HL-60 (cell line): Measurements from ENCODE around the gene CCDC24.
A peak's percentile ranks its signal among the peaks of the same experiment; 100 is the strongest.

Source experiments
- DNase-seq, 2 experiments: peaks; one replicate each; pipeline ENCODE4 v3.0.0-alpha.2; 2010 to 2020; ENCODE audit warnings: low read depth in 1 of 2, low spot score in 1 of 2
- H3K27ac ChIP-seq: fragments of 250-450 bp; sonication (Bioruptor Pico); replicated peaks from 2 replicates; pipeline ENCODE4 v1.5.1; 2020; ENCODE audit warnings: mild to moderate bottlenecking, moderate library complexity
- H3K27me3 ChIP-seq: fragments of 250-450 bp; sonication (Bioruptor Pico); 2 replicates; pipeline ENCODE4 v1.5.1; 2021; ENCODE audit warnings: mild to moderate bottlenecking, moderate library complexity; ENCODE audit not compliant: insufficient read depth, poor library complexity, severe bottlenecking
- H3K4me3 ChIP-seq: replicated peaks from 2 replicates; pipeline ENCODE4 v1.5.1; 2011; ENCODE audit warnings: mild to moderate bottlenecking, control low read depth, low read length; ENCODE audit not compliant: insufficient read depth
- CTCF ChIP-seq: IDR thresholded peaks from one replicate; pipeline ENCODE4 v1.5.1; 2011; ENCODE audit warnings: low read length, control low read depth, inconsistent platforms; ENCODE audit not compliant: insufficient read depth
- GABPA ChIP-seq: IDR thresholded peaks from 2 replicates; pipeline ENCODE4 v1.6.1; 2012; ENCODE audit warnings: low read depth
- POLR2AphosphoS5 ChIP-seq: IDR thresholded peaks from 2 replicates; pipeline ENCODE4 v1.6.1; 2012; ENCODE audit warnings: low read depth
- SPI1 ChIP-seq: IDR thresholded peaks from 2 replicates; pipeline ENCODE4 v1.6.1; 2012; ENCODE audit warnings: low read depth, mild to moderate bottlenecking, borderline replicate concordance
- TF ChIP-seq, protein P1 (sequence below): IDR thresholded peaks from 2 replicates; pipeline ENCODE4 v1.6.1; 2012; ENCODE audit warnings: low read depth; ENCODE audit not compliant: insufficient replicate concordance

The CCDC24 gene

DNA sequence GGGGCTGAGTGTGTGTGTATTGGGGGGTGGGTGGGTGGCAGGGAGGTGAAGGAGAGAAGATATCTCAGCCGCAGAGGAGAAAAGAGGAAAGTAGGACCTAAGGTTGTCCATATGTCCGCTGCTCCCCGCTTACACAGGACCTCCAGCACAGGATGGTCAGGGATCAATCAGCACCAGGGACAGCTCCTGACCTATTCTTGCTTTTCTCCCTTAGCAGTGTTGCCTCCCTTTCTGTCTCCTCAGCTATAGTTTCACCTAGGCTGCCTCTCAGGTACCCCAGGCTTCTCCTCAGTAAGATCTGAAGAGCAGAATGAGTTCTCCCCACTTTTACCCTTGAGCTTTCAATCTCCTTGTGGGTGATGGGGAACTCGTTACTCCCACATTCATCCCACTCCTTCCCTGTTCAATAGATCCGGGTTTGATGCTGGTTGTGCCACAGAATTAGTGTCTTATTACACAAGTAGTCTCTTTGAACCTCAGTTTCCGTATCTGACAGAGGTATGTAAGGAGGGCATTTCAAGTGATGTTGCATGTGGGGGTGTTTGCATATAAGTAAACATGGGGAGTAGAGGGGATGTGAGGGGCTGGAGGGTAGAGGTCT, 23.0 kb upstream of the CCDC24 start:
- no peak for TF ChIP-seq GABPA
- TF ChIP-seq, protein P1, sequence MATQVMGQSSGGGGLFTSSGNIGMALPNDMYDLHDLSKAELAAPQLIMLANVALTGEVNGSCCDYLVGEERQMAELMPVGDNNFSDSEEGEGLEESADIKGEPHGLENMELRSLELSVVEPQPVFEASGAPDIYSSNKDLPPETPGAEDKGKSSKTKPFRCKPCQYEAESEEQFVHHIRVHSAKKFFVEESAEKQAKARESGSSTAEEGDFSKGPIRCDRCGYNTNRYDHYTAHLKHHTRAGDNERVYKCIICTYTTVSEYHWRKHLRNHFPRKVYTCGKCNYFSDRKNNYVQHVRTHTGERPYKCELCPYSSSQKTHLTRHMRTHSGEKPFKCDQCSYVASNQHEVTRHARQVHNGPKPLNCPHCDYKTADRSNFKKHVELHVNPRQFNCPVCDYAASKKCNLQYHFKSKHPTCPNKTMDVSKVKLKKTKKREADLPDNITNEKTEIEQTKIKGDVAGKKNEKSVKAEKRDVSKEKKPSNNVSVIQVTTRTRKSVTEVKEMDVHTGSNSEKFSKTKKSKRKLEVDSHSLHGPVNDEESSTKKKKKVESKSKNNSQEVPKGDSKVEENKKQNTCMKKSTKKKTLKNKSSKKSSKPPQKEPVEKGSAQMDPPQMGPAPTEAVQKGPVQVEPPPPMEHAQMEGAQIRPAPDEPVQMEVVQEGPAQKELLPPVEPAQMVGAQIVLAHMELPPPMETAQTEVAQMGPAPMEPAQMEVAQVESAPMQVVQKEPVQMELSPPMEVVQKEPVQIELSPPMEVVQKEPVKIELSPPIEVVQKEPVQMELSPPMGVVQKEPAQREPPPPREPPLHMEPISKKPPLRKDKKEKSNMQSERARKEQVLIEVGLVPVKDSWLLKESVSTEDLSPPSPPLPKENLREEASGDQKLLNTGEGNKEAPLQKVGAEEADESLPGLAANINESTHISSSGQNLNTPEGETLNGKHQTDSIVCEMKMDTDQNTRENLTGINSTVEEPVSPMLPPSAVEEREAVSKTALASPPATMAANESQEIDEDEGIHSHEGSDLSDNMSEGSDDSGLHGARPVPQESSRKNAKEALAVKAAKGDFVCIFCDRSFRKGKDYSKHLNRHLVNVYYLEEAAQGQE, result peak; percentile 98
- Histone ChIP-seq H3K4me3 (no peak overlapping the region), H3K27me3 (no peaks in the 10 kb centered on the region), H3K27ac (no peak overlapping the region)
- DNase-seq, result no peak

DNA sequence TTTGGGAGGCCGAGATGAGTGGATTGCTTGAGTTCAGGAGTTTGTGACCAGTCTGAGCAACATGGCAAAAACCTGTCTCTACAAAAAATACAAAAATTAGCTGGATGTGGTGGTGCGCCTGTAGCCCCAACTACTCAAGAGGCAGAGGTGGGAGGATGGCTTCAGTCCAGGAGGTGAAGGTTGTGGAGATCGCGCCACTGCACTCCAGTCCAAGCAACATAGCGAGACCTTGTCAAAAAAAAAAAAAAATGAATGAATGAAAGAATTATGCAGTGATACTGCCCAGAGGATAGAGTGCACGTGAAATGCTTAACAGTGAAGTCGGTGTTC, 22.0 kb upstream of the CCDC24 start:
- no peak overlapping the region for H3K4me3 ChIP-seq
- H3K27ac ChIP-seq, result no peak overlapping the region
- no peaks in the 10 kb centered on the region for H3K27me3 ChIP-seq
- no peak for DNase-seq
- TF ChIP-seq POLR2AphosphoS5, result no peak
- no peak for TF ChIP-seq GABPA
- TF ChIP-seq SPI1, result no peak

DNA sequence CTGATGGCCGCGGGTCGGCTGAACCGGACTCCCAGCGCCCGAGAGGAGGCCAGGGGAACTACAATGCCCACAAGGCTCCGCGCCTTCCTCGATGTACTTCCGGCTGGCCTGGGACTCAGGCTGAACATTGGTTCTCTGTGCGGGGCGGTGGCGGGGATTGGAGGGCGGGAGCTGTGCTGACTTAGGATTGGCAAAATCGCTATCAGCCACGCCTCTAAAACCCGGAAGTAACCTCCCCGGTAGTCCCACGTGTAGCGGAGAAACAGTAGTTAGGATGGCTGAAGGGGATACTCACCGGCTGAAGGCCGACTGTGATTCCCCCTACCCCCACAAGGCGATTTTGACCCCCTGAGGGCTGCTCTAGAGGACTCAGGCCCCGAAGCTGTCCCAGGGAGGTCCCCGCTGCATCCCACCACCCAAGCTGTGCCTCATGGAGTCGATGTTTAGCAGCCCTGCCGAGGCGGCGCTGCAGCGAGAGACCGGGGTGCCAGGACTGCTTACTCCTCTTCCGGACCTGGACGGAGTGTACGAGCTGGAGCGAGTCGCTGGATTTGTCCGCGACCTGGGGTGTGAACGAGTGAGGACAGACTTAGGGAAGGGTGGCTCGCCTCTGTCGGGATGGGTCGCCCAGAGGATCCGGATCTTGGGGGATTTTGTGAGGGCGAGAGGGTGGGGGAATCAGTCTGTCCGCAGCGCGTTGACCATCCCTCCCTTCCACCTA, 21.5 kb upstream of the CCDC24 start, which contains the start of gene DPH2:
TSS of gene DPH2 (plus strand) at position 265 of the 721 bp plus-strand sequence. CDS start at position 431, 166 bp downstream.
- Histone ChIP-seq H3K27me3 (no peaks in the 10 kb centered on the region), H3K4me3 (peak within 1 kb of the TSS; percentile 98), H3K27ac (peak within 1 kb of the TSS; percentile 70)
- TF ChIP-seq, protein P1, result no peak
- TF ChIP-seq GABPA (peak; percentile 94), SPI1 (no peak), CTCF (no peak), POLR2AphosphoS5 (no peak; the same call in 1 of the 2 replicates)
- DNase-seq, result peak; percentile 95 to 99

- Histone ChIP-seq H3K27ac (peak overlapping the region; percentile 70), H3K27me3 (no peaks in the 10 kb centered on the region), H3K4me3 (peak overlapping the region; percentile 98)
- TF ChIP-seq SPI1 (no peak), GABPA (no peak), POLR2AphosphoS5 (no peak), CTCF (no peak)
- TF ChIP-seq, protein P1, result no peak
- DNase-seq, result no peak
Observed at GRCh38 chr1:43970502-43970901, 20.9 kb upstream of the CCDC24 start.
